HG03469 (cell line): ENCODE measurements around the gene SCN5A.

ENCODE experiments used
- ATAC-seq: cut with Tn5 transposase; IDR thresholded peaks from one replicate; pipeline ENCODE4 v1.9.1; 2021; ENCODE audit warnings: mild to moderate bottlenecking, moderate library complexity, moderate number of reproducible peaks; ENCODE audit not compliant: unreplicated experiment

The SCN5A gene

GRCh38 chr3:38648024-38648658 lies 1.3 kb downstream of the SCN5A start:
- no peak for ATAC-seq

GRCh38 chr3:38647217-38647970 lies 2.1 kb downstream of the SCN5A start:
- no peak for ATAC-seq

GRCh38 chr3:38646630-38647029 lies 2.9 kb downstream of the SCN5A start:
- ATAC-seq, result no peak

GRCh38 chr3:38646062-38646461 lies 3.4 kb downstream of the SCN5A start:
- no peak for ATAC-seq

- no peak for ATAC-seq
These were observed 3.9 kb downstream of the SCN5A start for GRCh38 chr3:38645601-38646000.

GRCh38 chr3:38645076-38645475 lies 4.4 kb downstream of the SCN5A start:
- ATAC-seq, result no peak

GRCh38 chr3:38644662-38645053 lies 4.8 kb downstream of the SCN5A start:
- no peak for ATAC-seq

- no peak for ATAC-seq
These were observed 5.3 kb downstream of the SCN5A start for GRCh38 chr3:38644016-38644661.

- no peak for ATAC-seq
These were observed 5.9 kb downstream of the SCN5A start for GRCh38 chr3:38643592-38643991.

GRCh38 chr3:38643090-38643489 lies 6.4 kb downstream of the SCN5A start:
- no peak for ATAC-seq

GRCh38 chr3:38641461-38642110 lies 7.9 kb downstream of the SCN5A start:
- no peak for ATAC-seq

GRCh38 chr3:38640661-38641452 lies 8.6 kb downstream of the SCN5A start:
- ATAC-seq, result no peak

- ATAC-seq, result no peak
These were observed 11.1 kb downstream of the SCN5A start for GRCh38 chr3:38638354-38638753.

- ATAC-seq, result no peak
These were observed 11.6 kb downstream of the SCN5A start for GRCh38 chr3:38637906-38638305.

GRCh38 chr3:38636881-38637280 lies 12.6 kb downstream of the SCN5A start:
- no peak for ATAC-seq

- no peak for ATAC-seq
These were observed 13.0 kb downstream of the SCN5A start for GRCh38 chr3:38636464-38636863.

GRCh38 chr3:38634111-38634510 lies 15.4 kb downstream of the SCN5A start:
- ATAC-seq, result no peak

- no peak for ATAC-seq
These were observed 16.5 kb downstream of the SCN5A start for GRCh38 chr3:38632989-38633388.

- ATAC-seq, result no peak
These were observed 18.9 kb downstream of the SCN5A start for GRCh38 chr3:38630606-38631005.

GRCh38 chr3:38630070-38630469 lies 19.4 kb downstream of the SCN5A start:
- ATAC-seq, result no peak

- no peak for ATAC-seq
These were observed 20.7 kb downstream of the SCN5A start for GRCh38 chr3:38628835-38629234.
